ENCODE results near the gene FBLIM1.
"Not testable (repeated sequence)": the region's sequence is repeated elsewhere in the genome, so short reads cannot be mapped to it uniquely, and the experiment has no call there.

The FBLIM1 gene

GRCh38 chr1:15768388-15768787 lies 9.8 kb downstream of the FBLIM1 start:
- no peak for DNase-seq

GRCh38 chr1:15770313-15770962 lies 11.8 kb downstream of the FBLIM1 start:
- no peak for DNase-seq

- DNase-seq, result no peak
Observed at GRCh38 chr1:15771836-15772515, 13.4 kb downstream of the FBLIM1 start.

- no peak for DNase-seq
Observed at GRCh38 chr1:15775706-15776105, 17.1 kb downstream of the FBLIM1 start.

GRCh38 chr1:15777909-15778707 lies 19.5 kb downstream of the FBLIM1 start:
- no peak for DNase-seq

- DNase-seq, result no peak
Observed at GRCh38 chr1:15785683-15786082, 27.1 kb downstream of the FBLIM1 start.

- DNase-seq, result peak in 3 of 14 donors; percentile 0 to 70 (median 11)
Observed at GRCh38 chr1:15786581-15786980, 28.0 kb downstream of the FBLIM1 start.

- no peak for DNase-seq
Observed at GRCh38 chr1:15788624-15789301, 30.2 kb downstream of the FBLIM1 start.

GRCh38 chr1:15796086-15796462 lies 37.5 kb downstream of the FBLIM1 start:
- DNase-seq, result no peak

GRCh38 chr1:15797614-15798390 lies 39.2 kb downstream of the FBLIM1 start:
- DNase-seq, result no peak

- peak in 7 of 14 donors; percentile 13 to 70 (median 29) for DNase-seq
Observed at GRCh38 chr1:15799004-15799867, 40.6 kb downstream of the FBLIM1 start.

GRCh38 chr1:15799928-15800835 lies 41.6 kb downstream of the FBLIM1 start:
- DNase-seq, result peak in 5 of 14 donors; percentile 7 to 24 (median 13)

- no peak for DNase-seq
Observed at GRCh38 chr1:15802234-15802965, 43.8 kb downstream of the FBLIM1 start.

- no peak for DNase-seq
Observed at GRCh38 chr1:15803380-15803779, 44.8 kb downstream of the FBLIM1 start.

- no peak for DNase-seq
Observed at GRCh38 chr1:15804060-15804459, 45.5 kb downstream of the FBLIM1 start.

GRCh38 chr1:15807121-15807520 lies 48.5 kb downstream of the FBLIM1 start:
- DNase-seq, result no peak

- DNase-seq, result not testable (repeated sequence)
Observed at GRCh38 chr1:15807549-15807948, 49.0 kb downstream of the FBLIM1 start, which contains the start of gene UQCRHL. Gene UQCRHL, minus strand, starts transcription at chr1:15807649. Its CDS starts 0 bp downstream, at chr1:15807649.

GRCh38 chr1:15808955-15809354 lies 50.4 kb downstream of the FBLIM1 start:
- DNase-seq, result no peak

GRCh38 chr1:15810073-15810472 lies 51.5 kb downstream of the FBLIM1 start:
- peak in 2 of 14 donors; percentile 17 to 21 for DNase-seq

Data from C1 segment of cervical spinal cord (tissue), 14 donors.